LNCaP clone FGC (cell line): ENCODE results near the gene POGZ.

Experiments
- DNase-seq: peaks from one replicate; pipeline ENCODE4 v3.0.0-alpha.2; 2011; ENCODE audit warnings: low read depth
- H3K4me3 ChIP-seq: 2 replicates; pipeline ENCODE4 v1.5.1; 2011; ENCODE audit warnings: mild to moderate bottlenecking, low read depth, low read length, control low read depth
- TF ChIP-seq, protein P1 (sequence below): IDR thresholded peaks from 2 replicates; pipeline ENCODE4 v1.5.1; 2012; ENCODE audit warnings: mild to moderate bottlenecking; ENCODE audit not compliant: control insufficient read depth, insufficient read depth; ENCODE audit errors: extremely low read depth

The POGZ gene

DNA sequence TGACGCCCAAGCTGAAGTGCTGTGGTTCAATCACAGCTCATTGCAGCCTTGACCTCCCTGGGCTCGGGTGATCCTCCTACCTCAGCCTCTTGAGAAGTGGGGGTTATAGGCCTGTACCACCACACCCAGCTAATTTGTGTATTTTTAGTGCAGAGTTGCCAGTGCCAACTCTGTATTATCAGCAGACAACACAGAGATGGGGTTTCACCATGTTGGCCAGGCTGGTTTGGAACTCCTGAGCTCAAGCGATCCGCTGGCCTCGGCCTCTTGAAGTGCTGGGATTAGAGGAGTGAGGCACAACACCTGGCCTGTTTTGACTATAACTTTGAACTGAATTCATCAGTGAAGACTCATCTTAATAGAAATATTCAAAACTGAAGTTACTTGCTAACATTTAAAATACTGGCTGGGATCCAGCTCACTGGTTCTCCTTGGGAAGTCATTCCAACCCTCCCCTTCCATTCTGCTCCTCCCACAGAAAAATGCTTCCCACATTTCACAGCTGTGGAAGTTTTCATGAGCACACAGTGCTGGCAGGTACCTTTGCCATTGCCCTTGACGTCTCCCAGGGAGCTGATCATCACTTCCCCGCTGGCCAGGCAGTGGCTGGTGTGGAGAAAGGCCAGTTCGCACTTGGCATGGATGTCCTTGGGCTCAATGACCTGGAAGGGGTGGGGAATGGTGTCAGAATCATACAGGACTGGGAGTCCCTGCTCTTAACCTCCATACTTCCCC lies 91.5 kb downstream of the POGZ start:
- no peak overlapping the region for H3K4me3 ChIP-seq
- TF ChIP-seq, protein P1, sequence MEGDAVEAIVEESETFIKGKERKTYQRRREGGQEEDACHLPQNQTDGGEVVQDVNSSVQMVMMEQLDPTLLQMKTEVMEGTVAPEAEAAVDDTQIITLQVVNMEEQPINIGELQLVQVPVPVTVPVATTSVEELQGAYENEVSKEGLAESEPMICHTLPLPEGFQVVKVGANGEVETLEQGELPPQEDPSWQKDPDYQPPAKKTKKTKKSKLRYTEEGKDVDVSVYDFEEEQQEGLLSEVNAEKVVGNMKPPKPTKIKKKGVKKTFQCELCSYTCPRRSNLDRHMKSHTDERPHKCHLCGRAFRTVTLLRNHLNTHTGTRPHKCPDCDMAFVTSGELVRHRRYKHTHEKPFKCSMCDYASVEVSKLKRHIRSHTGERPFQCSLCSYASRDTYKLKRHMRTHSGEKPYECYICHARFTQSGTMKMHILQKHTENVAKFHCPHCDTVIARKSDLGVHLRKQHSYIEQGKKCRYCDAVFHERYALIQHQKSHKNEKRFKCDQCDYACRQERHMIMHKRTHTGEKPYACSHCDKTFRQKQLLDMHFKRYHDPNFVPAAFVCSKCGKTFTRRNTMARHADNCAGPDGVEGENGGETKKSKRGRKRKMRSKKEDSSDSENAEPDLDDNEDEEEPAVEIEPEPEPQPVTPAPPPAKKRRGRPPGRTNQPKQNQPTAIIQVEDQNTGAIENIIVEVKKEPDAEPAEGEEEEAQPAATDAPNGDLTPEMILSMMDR = no peak
- no peak for DNase-seq

DNA sequence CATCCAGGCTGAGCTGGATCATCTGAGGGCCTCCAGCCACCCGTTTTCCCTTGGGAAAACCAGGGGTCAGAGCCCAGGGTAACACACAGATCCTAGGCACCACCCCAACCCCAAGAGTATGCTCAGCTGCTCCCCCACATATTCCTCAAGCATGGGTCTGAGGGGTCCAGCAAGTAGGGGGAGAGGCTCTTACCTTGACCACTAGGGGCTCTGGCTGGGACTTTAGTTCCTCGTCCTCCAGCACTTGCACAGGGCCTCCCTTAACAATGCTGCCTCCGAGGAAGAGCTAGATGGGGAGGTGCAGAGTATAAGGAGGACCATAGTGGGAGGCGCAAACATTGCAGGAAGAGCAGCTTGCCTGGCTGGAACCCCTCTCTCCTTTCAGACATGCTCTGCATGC lies 94.3 kb downstream of the POGZ start:
- no peak overlapping the region for H3K4me3 ChIP-seq
- DNase-seq = no peak
- TF ChIP-seq, protein P1 = no peak

- TF ChIP-seq, protein P1 = no peak
- H3K4me3 ChIP-seq = no peak overlapping the region
- no peak for DNase-seq
These were observed 96.8 kb downstream of the POGZ start for GRCh38 chr1:151362308-151363155.

- H3K4me3 ChIP-seq = no peak overlapping the region
- no peak for DNase-seq
- TF ChIP-seq, protein P1 = no peak
These were observed 97.4 kb downstream of the POGZ start for GRCh38 chr1:151361883-151362282.

GRCh38 chr1:151356696-151357095 lies 102.6 kb downstream of the POGZ start:
- TF ChIP-seq, protein P1 = no peak
- no peak for DNase-seq
- H3K4me3 ChIP-seq = no peak overlapping the region
